NCI-H2227 (cell line): Measurements from ENCODE around the gene NARF.
"Not testable (repeated sequence)": the region's sequence is repeated elsewhere in the genome, so short reads cannot be mapped to it uniquely, and the experiment has no call there.

Experiments
- DNase-seq: peaks from one replicate; lab custom pipeline; 2025; ENCODE audit not compliant: unreplicated experiment; lab: John Stamatoyannopoulos, UW

Gene NARF

DNA sequence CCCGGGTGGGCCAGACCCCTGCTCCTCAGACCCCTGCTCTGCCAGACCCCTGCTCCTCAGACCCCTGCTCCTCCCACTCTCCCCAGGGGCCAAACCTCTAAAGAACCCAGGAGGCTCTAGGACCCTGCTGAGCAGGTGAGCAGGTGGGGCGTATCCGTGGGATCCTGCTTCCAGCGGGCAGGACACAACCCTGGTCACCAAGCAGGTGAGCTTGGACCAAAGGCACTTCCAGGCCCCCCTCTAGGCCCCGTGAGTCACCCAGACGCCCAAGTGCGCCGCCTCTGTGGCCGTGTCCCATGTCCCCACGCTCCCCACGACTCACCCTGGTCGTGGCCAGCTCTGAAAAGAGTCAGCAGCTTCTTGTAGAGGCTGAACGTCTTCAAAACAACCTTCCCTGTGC lies 13.0 kb upstream of the NARF start:
- no peak for DNase-seq

DNA sequence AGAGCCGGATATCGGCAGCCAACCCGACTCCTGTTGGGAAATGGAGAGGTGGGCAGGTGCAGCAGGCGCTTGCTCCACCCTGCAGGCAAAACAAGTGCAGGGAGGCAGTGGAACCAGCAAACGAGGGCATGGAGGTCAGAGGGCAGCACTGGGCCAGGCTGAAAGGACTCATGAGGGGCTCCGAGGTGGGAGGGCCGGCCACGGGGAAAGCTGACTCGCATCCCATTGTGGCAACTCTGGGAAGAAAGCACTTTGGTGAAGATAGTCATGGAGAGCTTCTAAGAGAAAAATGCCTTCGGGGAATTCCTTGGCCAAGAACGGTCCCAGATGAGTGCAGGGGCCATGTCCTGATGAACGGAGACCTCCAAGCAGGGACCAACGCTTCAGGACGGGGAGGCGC lies 12.4 kb upstream of the NARF start:
- no peak for DNase-seq

DNA sequence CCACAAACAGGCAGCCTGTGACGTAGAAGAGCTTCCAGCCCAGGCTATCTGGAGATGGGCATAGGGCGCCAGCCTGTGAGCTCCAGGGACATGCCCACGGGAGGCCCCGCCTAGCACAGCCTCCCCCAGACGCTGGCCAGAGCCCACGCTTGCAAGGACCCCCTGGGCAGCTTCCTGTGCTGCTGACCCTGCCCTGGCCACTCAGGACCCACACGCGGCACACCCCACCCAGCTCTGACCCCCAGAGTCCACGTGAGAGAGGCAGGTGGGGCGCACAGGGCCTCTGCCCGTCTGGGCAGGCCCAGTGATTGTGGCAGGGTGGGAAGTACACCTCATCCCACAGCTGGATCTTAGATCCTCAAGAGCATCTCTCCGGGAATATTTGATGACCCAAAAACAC lies 11.9 kb upstream of the NARF start:
- no peak for DNase-seq

DNA sequence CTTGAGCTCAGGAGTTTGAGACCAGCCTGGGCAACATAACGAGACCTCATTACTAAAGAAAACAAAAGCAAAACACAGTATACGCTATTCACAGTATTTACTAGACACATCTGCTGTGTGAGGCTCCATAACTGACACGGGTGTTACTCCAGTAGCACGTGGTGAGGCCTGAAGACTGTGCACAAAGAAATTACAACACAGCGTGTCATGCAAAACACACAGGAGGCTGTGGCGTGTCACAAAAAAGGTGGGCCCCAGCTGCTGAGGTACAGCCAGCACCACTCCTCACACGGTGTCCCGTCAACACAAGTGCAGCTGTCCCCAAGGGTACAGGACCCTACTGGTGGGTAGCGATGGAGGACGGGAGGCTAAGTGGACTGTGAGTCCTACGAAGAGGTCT lies 10.7 kb upstream of the NARF start:
- DNase-seq = no peak

DNA sequence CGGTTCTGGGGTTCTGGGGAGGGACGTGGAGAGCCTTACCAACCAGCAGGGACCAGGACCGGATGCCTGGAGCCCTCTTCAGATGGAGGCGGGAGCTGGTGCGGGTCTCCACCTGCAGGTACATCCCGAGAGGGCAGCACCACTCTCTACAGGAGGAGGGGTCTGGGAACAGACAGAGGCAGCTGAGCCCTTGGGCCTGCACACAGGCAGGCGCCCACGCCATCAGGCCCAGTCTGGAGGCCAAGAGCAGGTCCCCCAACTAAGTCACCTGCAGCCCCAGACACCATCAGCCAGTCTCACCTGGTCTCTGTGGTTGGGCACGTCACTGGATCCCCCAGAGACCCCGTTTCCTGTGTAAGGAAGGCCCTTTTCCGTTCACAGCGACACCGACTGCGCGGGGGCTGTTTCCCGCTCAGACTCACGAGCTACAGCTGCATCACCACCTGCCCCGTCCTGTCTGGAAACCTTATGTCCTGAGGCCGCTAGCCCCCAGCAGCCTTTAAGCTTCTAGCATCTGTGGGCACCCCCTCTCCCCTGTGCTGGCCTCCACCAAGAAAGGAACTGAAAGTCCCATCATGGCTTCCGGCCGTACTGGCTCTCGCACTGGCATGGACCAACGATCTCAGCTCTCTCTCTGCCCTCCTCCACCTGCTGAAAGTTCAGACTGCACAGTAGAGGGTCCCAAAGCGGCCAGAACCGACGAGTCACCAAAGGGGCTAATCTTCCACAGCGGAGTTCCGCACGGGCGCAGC lies 9.2 kb upstream of the NARF start:
- peak; percentile 59 for DNase-seq

DNA sequence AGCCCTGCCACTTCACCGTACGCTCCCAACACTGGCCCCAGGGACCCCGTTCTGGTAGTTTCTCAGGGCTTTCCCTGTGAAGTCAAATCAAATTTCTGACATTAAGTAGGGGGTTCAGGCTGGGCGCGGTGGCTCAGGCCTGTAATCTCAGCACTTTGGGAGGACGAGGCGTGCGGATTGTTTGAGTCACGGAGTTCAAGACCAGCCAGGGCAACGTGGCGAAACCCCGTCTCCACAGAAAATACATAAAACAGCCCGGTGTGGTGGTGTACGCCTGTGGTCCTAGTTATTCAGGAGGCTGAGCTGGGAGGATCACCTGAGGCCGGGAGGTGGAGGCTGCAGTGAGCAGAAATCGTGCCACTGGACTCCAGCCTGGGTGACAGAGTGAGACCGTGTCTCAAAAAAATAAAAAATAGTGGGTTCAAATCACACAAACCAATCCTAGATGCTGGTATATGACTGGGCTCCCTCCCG lies 8.6 kb upstream of the NARF start:
- DNase-seq = no peak

DNA sequence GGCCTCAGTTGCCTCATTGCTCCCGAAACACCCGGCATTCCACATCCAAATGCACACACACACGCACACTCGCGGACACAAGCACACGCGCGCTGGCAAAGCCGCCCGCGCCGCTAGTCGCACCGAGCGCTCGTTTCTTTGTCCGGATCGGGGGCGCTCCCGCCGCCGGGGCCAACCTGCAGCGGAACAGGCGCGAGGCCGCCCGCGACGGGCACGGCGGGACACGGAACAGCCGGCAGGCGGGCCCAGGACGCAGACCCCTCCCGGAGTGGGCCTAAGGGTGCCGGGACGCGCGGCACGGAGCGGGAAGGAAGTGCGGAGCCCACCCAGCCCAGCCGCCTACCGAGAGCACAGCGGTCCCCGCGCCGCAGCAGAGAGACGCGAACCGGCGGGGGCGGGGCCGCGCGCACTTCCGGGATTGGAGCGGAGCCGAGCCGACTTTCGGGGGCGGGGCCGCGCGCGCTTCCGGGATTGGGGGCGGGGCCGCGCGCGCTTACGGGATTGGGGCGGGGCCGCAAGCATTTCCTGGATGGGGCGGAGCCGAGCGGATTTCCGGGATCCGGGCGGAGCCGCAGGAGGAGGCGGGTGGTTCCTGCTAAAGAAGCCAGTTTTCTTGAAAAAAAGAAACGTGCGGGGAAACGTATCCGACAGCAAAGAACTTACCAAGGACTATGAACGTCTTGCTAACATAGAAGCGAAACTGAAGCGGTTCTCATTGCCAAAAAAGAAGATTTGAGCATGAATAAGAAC lies 8.0 kb upstream of the NARF start, which contains the start of gene CYBC1:
CYBC1 (minus strand) TSS at position 396 of the 750 bp plus-strand sequence. CDS start 1,498 bp downstream, outside the sequence.
- peak; percentile 98 for DNase-seq

DNA sequence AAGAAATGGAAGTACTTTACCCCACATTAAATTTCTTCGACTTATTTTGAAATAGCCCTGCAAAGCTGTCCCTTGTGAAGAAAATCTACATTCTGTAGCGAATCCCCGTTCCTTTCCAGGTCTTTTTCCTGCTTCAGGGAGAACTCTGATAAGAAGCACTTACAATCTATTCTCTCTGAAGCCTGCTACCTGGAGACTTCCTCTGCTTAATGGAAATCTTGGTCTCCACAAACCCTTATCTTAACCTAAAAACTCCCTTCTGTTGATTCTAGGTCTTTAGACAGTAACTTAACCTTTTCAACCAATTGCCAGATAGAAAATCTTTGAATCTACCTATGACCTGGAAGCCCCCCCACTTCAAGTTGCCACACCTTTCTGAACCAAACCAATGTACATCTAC lies 6.4 kb upstream of the NARF start:
- no peak for DNase-seq

DNA sequence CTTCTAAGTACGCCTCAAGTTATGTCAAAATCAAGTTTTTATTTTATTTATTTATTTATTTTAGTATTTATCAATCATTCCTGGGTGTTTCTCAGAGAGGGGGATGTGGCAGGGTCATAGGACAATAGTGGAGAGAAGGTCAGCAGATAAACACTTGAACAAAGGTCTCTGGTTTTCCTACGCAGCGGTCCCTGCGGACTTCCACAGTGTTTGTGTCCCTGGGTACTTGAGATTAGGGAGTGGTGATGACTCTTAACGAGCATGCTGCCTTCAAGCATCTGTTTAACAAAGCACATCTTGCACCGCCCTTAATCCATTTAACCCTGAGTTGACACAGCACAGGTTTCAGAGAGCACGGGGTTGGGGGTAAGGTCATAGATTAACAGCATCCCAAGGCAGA lies 5.4 kb upstream of the NARF start:
- DNase-seq = not testable (repeated sequence)

DNA sequence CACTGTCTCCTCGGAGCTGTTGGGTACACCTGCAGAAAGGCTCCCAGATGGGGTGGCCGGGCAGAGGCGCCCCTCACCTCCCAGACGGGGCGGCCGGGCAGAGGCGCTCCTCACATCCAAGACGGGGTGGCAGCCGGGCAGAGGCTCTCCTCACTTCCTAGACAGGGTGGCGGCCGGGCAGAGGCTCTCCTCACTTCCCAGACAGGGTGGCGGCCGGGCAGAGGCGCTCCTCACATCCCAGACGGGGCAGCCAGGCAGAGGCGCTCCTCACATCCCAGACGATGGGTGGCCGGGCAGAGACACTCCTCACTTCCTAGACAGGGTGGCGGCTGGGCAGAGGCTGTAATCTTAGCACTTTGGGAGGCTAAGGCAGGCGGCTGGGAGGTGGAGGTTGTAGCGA lies 4.8 kb upstream of the NARF start:
- DNase-seq = not testable (repeated sequence)

DNA sequence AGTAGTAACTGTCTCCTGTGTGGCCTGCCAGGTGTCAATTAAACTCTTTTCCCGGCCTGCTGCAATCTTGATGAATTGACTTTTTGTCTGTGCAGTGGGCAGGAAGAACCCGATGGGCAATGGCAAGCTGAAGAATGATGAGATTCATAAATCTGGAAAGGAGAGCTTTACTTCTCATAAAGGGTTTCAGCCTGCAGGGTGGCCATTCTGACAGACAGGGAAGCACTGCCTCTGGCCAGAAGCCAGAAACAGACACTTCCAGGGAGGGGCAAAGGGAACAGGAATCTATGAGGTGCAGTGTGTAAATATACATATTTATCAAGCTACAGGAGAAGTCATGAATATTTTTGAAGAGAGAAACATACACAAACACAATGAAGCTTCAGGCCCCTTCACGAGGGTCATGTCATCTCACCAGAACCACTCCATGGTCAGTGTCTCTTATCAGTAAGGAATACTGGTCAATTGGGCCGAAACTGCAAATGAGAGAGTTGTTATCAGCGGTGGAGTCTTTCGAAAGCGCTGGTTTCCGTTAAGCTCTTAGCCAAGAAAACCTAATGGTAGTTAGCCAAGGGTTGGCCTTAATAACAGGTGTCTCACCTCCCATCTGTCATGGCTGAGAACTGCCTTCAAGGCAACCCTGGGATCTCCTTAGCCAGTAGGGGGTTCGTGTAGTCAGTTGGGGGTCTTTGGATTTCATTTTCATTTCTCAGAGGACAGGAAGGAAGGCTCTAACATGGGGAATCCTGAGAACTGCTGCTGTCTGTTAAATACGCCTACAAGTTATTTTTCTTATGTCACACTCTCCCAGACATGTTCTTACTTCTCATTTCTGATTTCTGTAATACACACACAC lies 1.2 kb upstream of the NARF start:
- DNase-seq = peak; percentile 29

DNA sequence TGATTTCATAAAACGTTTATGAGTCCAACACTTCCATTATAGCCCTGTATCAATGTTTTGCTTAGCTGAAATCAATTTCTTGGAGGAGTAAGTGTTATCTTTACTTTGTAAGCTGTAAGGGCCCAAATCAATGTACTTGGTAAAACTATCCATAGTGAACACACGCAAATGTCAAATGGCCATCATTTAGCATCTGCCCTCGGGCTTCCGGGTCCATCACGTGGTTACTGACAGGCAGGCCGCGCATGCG lies 687 bp upstream of the NARF start:
- no peak for DNase-seq

DNA sequence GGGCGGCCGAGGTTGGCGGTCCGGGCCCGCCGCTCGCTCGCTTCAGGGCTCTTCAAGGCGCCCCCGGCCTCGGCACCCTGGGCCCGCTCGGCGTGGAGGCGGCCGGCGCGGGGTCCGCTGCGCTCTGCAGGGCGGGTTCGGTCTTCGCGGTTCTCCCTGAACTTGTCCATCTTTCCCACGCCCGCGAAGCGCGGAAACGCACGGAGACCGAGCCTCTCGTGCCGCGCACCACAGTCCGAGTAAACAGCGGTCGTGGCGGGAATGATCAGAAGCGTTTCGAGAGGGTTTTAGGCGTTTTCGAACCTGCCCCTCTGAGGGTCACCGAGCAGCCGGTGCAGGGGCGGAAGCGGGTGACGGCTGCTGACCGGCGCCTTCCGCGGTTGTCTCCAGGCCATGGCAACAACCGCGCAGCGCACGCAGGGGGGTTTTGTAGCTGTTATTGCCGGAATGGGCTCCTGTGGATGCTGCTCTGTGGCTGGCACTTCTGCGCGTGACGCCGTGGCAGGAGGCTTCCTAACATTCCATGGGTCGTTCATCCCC lies 414 bp downstream of the NARF start:
- DNase-seq = peak; percentile 61

DNA sequence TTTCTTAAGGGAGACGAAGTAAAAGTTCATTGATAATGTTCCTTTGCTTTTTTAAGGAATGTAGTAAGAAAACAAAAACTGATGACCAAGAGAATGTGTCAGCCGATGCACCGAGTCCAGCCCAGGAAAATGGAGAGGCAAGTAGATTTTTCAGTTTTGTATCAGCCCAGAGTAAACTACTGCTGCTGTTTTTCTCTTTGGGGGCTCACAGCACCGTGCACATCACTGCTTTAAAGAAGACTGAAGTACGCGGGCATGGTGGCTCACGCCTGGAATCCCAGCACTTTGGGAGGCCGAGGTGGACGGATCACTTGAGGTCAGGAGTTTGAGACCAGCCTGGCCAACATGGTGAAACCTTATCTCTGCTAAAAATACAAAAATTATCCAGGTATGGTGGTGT lies 1.4 kb downstream of the NARF start:
- DNase-seq = not testable (repeated sequence)

DNA sequence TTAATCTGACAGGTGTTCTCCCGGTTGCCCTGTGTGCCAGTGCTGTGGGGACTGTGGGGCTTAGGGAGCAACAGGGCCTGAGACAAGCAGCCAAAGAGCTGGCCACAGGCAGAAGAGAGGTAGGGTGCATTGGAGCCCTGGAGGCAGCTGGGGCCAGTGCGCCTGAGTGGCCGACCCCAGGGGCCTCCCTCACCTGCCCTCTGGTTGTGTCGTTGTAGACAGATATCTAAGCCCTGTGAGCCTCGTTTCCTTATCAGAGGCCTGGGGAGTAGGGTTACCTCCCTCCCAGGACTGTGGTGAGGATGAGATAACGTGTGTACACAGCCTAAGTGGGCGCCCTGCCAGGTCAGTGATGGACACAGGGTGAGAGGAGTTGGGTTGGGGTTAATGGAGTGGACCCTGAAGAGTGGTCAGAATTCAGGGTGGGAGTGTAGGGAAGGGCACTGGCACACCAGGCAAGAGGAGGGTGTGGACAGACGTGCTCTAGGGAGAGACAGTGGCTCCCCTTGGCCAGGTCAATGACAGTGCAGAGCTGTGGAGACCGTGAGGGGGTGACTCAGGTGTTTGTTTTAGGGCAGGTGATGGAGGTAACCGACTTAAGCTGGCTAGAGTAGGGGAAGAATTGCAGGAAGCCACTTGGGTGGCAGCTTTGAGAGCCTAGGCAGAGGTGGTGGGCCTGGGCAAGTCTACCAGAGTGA lies 3.4 kb downstream of the NARF start:
- no peak for DNase-seq

DNA sequence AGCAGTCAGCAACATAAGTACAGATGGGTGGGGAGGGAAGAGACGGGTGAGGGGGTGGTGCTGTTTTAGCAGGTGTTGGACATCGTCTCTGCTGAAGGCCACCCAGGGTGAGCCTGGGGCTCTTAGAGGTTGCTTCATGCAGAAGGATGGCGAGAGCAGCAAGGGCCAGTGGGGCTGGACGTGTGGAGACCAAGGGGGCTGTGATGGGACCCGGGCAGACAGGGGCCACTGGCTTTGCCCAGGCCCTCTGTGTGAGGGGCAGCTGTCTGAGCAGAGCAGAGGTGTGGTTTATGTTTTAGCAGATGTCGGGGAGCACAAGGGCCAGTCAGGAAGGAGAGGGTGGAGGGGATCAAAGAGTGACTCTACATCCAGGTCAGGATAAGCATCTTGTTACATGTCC lies 4.8 kb downstream of the NARF start:
- DNase-seq = no peak

DNA sequence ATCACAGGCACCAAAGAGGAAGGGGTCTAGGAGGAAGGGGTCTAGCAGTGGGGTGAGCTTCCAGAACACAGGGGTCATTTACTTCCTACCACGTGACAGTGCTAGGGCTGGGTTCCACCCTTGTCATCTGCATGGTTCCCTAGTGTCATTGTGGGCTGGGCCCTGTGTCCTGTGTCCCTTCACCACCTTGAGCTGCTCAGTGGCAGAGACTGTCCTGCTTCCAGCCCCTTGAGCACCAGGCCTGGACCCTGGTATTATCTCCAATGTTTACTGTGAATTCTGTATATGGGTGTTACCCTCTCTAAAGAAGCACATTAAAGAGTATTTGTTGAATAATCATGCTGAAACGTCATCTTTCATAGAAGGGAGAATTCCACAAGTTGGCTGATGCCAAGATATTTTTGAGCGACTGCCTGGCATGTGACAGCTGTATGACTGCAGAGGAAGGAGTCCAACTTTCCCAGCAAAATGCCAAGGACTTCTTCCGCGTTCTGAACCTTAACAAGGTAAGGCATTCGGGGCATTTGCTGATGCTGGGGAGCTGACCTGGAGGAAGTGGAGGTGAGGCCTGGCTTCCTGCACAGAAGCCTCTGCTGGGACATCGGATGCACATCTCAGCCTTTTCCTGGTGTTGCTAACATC lies 5.5 kb downstream of the NARF start:
- DNase-seq = no peak

DNA sequence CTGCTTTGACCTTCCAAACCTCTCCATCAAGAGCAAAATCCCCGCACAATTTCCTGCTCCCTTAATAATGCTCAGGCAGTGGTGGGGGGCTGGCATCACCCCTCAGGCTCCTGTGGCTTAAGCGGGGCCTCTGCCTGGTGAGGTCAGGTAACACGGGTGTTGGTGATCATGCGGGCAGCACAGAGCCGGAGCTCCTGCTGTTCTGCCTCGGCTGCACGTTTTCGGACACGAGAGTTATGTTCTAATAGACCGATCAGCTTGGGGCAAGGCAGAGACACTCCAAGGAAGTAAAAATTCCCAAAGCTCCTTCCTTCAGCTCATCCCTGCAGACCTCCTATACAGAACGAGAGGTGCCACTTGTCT lies 6.0 kb downstream of the NARF start:
- DNase-seq = no peak

DNA sequence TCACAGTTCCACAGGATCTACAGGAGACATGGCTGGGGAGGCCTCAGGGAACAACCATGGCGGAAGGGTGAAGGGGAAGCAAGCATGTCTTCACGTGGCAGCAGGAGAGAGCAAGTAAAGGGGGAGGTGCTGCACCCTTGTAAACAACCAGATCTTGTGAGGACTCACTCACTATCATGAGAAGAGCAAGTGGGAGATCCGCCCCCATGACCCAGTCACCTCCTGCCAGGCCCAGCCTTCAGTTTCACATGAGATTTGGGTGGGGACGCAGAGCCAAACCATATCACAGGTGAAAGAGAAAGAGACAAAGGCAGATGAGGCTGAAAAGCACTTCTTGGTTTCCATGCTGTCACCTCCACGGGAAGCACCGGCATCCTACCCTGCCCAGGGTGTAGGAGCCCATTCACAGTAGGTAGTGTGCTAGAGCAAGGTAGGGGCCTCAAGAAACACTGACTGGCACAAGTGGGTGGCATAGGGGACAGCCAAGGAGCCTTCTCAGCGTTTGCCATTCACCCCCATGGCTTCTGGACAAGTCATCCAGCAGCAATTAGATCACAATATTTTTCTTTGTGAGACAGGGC lies 6.6 kb downstream of the NARF start:
- DNase-seq = no peak

DNA sequence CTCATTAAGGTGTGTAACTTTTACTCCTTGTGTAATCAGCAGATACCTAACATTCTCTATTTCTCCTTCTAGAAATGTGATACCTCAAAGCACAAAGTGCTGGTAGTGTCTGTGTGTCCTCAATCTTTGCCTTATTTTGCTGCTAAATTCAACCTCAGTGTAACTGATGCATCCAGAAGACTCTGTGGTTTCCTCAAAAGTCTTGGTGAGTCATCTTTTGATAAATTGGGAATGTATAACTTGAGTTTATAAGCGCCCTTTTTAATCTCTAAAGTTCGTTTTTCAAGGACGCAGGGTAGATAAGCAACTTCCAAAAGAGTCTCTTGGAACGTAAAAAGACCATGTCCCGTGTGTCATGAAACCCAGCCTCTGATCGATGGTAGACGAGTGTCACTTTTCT lies 10.2 kb downstream of the NARF start:
- no peak for DNase-seq
